HS-27A (cell line): ENCODE results near the gene ISYNA1.

ENCODE experiments used
- DNase-seq: peaks from one replicate; pipeline ENCODE4 v3.0.0-alpha.2; 2012; ENCODE audit warnings: low read depth, missing footprints

ISYNA1 gene

DNA sequence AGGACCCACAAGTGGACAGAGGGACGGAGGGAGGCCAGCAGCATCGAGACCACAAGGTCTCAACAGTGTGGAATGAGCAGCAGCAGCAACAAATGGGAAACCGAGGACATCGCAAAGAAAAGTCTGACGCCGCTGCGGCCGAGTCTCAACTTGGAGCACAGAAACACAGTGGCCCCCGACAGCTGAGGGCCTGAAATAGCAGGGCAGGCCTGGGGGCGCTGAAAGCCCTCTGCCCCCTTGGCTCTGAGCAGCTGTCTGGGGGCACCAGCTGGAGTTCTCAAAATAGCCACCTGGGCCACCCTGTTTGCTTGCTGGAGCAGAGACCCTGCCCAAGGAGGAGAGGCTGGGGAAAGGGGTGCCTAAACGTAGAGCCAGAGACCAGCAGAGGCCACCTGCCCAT is 5.9 kb upstream of the ISYNA1 start:
- no peak for DNase-seq

- DNase-seq: no peak
Observed at GRCh38 chr19:18443406-18443805, 5.5 kb upstream of the ISYNA1 start.

- DNase-seq: no peak
Observed at GRCh38 chr19:18442941-18443340, 5.0 kb upstream of the ISYNA1 start.

- DNase-seq: no peak
Observed at GRCh38 chr19:18441804-18442788, 4.2 kb upstream of the ISYNA1 start.

- no peak for DNase-seq
Observed at GRCh38 chr19:18440936-18441803, 3.2 kb upstream of the ISYNA1 start.

GRCh38 chr19:18440415-18440877 is 2.5 kb upstream of the ISYNA1 start:
- no peak for DNase-seq

DNA sequence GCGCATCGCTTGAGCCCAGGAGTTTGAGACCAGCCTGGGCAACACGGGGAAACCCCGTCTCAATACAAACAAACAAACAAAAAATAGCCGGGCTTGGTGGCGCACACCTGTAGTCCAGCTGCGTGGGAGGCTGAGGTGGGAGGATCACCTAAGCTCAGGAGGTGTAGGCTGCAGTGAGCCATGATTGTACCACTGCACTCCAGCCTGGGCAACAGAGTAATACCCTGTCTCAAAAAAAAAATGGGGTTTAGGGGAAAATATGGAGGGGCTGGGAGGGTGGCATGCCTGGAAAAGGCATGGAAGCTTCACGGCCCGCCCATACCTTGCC is 1.9 kb upstream of the ISYNA1 start:
- no peak for DNase-seq

GRCh38 chr19:18439025-18439909 is 1.3 kb upstream of the ISYNA1 start:
- no peak for DNase-seq

DNA sequence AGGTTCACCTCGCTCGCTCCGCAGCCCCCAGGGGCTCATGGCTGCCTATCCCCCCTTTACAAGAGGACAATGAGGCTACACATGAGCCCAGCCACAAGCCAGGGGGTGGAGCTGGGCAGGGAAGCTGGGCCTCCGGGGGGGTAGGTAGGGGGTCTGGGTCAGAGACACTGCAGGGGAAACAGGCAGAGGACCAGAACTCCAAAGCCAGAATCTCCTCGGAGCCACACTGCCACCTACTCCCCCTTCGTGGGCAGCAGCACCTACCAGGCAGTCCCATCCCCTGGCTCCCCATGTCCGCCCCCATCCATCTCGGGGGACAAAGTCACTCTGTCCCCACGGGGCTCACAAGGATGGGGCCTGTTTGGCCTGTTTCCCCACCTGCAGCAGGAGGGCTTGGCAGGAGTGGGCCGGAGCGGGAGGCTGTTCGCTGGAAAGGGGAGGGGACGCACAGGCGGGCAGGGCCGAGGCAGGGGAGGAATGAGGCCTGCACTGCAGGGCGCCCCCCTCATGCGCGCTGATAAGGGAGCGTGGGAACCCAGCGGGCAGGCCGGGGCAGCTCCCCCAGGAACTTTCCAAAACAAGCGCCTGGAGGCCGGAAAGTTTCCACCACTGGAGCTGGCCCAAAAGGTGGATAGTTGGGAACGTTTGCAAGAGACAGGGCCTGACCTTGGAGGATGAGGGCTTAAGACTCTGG is 545 bp upstream of the ISYNA1 start:
- DNase-seq: no peak

GRCh38 chr19:18436671-18437490 is 1.1 kb downstream of the ISYNA1 start:
- DNase-seq: no peak

GRCh38 chr19:18435842-18436670 is 1.9 kb downstream of the ISYNA1 start:
- DNase-seq: no peak

- DNase-seq: no peak
Observed at GRCh38 chr19:18435178-18435841, 2.6 kb downstream of the ISYNA1 start.

DNA sequence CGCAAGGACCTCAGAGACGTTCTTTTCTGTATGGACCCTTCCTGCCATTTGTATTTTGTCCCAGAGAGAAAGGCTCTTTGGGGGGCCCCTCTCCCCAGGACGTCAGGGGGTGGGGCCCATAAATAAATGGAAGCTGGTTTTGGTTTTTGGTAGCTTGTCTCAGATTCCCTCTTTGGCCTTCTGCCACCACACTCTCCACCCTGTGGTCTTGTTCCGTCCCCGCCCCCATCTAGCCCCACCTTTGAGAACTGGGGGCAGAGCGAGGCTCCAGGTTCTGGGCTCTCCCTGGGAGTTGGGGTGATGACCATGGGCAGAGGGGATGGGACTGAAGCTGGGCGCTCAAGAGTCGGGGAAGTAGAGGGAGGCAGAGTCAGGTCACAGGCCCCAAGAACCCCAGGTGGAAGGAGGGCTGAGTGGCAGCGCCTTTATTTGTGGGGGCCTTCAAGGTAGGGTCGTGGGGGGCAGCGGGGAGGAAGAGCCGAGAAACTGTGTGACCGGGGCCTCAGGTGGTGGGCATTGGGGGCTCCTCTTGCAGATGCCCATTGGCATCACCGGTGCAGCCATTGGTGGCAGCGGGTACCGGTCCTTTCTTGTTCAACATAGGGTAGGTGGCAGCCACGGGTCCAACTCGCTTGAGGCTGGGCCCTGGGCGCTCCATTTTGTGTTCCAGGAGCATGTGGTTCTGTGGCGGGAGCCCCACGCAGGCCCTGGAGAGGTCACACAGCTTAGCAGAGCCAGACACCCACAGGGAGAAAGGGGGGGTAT is 3.3 kb downstream of the ISYNA1 start:
- no peak for DNase-seq

- no peak for DNase-seq
Observed at GRCh38 chr19:18433735-18434398, 4.1 kb downstream of the ISYNA1 start.

- DNase-seq: no peak
Observed at GRCh38 chr19:18433015-18433691, 4.8 kb downstream of the ISYNA1 start.

- DNase-seq: no peak
Observed at GRCh38 chr19:18432275-18433014, 5.5 kb downstream of the ISYNA1 start.
